BLaER1 (cell line): ENCODE results near the gene FAM170B.

ENCODE experiments used
- H3K27ac ChIP-seq: shearing (Covaris generic); formaldehyde crosslinking; 2 replicates; pipeline ENCODE4 v1.8.1; 2022
- H3K27me3 ChIP-seq: shearing (Covaris generic); formaldehyde crosslinking; 2 replicates; pipeline ENCODE4 v1.8.1; 2022
- H3K36me3 ChIP-seq: shearing (Covaris generic); formaldehyde crosslinking; 2 replicates; pipeline ENCODE4 v1.8.1; 2022
- H3K4me1 ChIP-seq: shearing (Covaris generic); formaldehyde crosslinking; 2 replicates; pipeline ENCODE4 v1.8.1; 2022
- H3K4me2 ChIP-seq: shearing (Covaris generic); formaldehyde crosslinking; 2 replicates; pipeline ENCODE4 v1.8.1; 2022
- H3K4me3 ChIP-seq: shearing (Covaris generic); formaldehyde crosslinking; 2 replicates; pipeline ENCODE4 v1.8.1; 2022
- H3K9ac ChIP-seq: shearing (Covaris generic); formaldehyde crosslinking; 2 replicates; pipeline ENCODE4 v1.8.1; 2022
- H3K9me3 ChIP-seq: shearing (Covaris generic); formaldehyde crosslinking; 2 replicates; pipeline ENCODE4 v1.8.1; 2022
- H4K20me1 ChIP-seq: shearing (Covaris generic); formaldehyde crosslinking; 2 replicates; pipeline ENCODE4 v1.8.1; 2022
- Cebpa-rat ChIP-seq: shearing (Covaris generic); IDR thresholded peaks from 2 replicates; pipeline ENCODE4 v1.8.1; 2022

FAM170B gene

DNA sequence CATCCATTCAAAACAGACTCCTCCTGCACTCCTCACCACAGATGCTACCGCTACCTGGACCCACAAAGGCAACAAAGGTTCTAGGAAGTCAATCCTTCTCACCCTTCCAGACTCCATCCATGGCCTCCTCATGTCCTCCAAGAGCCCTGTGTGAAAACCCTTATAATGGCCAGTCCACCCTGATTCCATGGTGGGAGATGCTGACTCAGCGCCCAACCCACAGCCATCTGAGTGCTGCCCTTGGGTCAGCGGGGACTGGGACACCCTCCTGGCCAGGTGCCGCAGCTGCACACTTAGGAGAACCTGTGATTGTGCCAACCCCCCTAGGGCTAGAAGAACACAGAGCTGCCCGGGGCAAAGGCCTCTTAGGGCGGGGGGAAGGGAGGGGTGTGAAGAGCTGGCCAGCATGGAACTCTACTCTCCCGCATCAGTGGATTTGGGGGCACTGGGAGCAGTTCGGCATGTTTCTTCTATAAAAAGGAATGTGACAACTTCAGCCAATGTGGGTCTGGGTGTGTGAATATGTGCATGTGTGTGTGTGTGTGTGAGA lies 29.0 kb upstream of the FAM170B start:
- no peak overlapping the region for H3K9ac ChIP-seq
- no peaks in the 10 kb centered on the region for H3K36me3 ChIP-seq
- no peak overlapping the region for H3K4me3 ChIP-seq
- H3K4me1 ChIP-seq: no peaks in the 10 kb centered on the region
- H3K9me3 ChIP-seq: no peaks in the 10 kb centered on the region
- TF ChIP-seq Cebpa-rat: no peak
- H3K4me2 ChIP-seq: no peak overlapping the region
- H4K20me1 ChIP-seq: no peaks in the 10 kb centered on the region
- H3K27ac ChIP-seq: no peak overlapping the region
- no peaks in the 10 kb centered on the region for H3K27me3 ChIP-seq

GRCh38 chr10:49162063-49162462 lies 28.2 kb upstream of the FAM170B start:
- Histone ChIP-seq H3K4me1 (no peaks in the 10 kb centered on the region), H4K20me1 (no peaks in the 10 kb centered on the region), H3K4me3 (no peak overlapping the region), H3K27me3 (no peaks in the 10 kb centered on the region), H3K27ac (no peak overlapping the region), H3K9me3 (no peaks in the 10 kb centered on the region), H3K9ac (no peak overlapping the region), H3K36me3 (no peaks in the 10 kb centered on the region), H3K4me2 (no peak overlapping the region)
- no peak for TF ChIP-seq Cebpa-rat

GRCh38 chr10:49161411-49161997 lies 27.7 kb upstream of the FAM170B start:
- TF ChIP-seq Cebpa-rat: no peak
- H3K27ac ChIP-seq: no peak overlapping the region
- no peak overlapping the region for H3K9ac ChIP-seq
- H3K36me3 ChIP-seq: no peaks in the 10 kb centered on the region
- H3K27me3 ChIP-seq: no peaks in the 10 kb centered on the region
- no peaks in the 10 kb centered on the region for H4K20me1 ChIP-seq
- H3K4me3 ChIP-seq: no peak overlapping the region
- no peaks in the 10 kb centered on the region for H3K4me1 ChIP-seq
- no peak overlapping the region for H3K4me2 ChIP-seq
- no peaks in the 10 kb centered on the region for H3K9me3 ChIP-seq

- no peaks in the 10 kb centered on the region for H3K4me1 ChIP-seq
- no peak overlapping the region for H3K4me2 ChIP-seq
- H3K9ac ChIP-seq: no peak overlapping the region
- H3K9me3 ChIP-seq: no peaks in the 10 kb centered on the region
- no peaks in the 10 kb centered on the region for H4K20me1 ChIP-seq
- no peak overlapping the region for H3K4me3 ChIP-seq
- H3K36me3 ChIP-seq: no peaks in the 10 kb centered on the region
- no peak overlapping the region for H3K27ac ChIP-seq
- no peak for TF ChIP-seq Cebpa-rat
- no peaks in the 10 kb centered on the region for H3K27me3 ChIP-seq
These were observed 27.0 kb upstream of the FAM170B start for GRCh38 chr10:49160814-49161213.

DNA sequence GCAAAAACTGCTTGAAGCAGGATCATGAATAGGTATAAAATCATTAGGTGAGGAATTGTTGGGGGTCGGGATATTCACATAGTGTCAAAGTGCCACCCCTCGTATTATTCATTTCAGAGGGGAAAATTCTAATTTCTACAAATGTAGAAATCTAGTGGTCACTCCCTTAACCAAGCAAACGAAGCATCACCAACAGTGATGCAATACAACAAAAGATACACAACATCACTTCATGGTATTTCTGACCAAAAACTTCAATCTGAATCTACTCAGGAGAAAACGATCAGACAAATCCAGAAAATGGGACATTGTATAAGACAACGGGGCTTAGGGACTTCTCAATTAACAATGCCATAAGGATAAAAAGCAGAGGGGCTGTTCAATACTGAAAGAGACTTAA lies 26.3 kb upstream of the FAM170B start:
- Histone ChIP-seq H3K27me3 (no peaks in the 10 kb centered on the region), H3K4me3 (no peak overlapping the region), H3K27ac (no peak overlapping the region), H3K4me1 (no peaks in the 10 kb centered on the region), H3K9me3 (no peaks in the 10 kb centered on the region), H4K20me1 (no peaks in the 10 kb centered on the region), H3K4me2 (no peak overlapping the region), H3K9ac (no peak overlapping the region), H3K36me3 (no peaks in the 10 kb centered on the region)
- no peak for TF ChIP-seq Cebpa-rat

- no peak overlapping the region for H3K4me3 ChIP-seq
- H3K9me3 ChIP-seq: no peaks in the 10 kb centered on the region
- H3K27ac ChIP-seq: no peak overlapping the region
- no peak overlapping the region for H3K9ac ChIP-seq
- H3K36me3 ChIP-seq: no peaks in the 10 kb centered on the region
- H4K20me1 ChIP-seq: no peaks in the 10 kb centered on the region
- no peak overlapping the region for H3K4me2 ChIP-seq
- no peaks in the 10 kb centered on the region for H3K27me3 ChIP-seq
- no peaks in the 10 kb centered on the region for H3K4me1 ChIP-seq
- TF ChIP-seq Cebpa-rat: no peak
These were observed 25.1 kb upstream of the FAM170B start for GRCh38 chr10:49158915-49159314.

GRCh38 chr10:49158404-49158803 lies 24.6 kb upstream of the FAM170B start:
- no peak overlapping the region for H3K4me2 ChIP-seq
- H3K4me3 ChIP-seq: no peak overlapping the region
- TF ChIP-seq Cebpa-rat: no peak

DNA sequence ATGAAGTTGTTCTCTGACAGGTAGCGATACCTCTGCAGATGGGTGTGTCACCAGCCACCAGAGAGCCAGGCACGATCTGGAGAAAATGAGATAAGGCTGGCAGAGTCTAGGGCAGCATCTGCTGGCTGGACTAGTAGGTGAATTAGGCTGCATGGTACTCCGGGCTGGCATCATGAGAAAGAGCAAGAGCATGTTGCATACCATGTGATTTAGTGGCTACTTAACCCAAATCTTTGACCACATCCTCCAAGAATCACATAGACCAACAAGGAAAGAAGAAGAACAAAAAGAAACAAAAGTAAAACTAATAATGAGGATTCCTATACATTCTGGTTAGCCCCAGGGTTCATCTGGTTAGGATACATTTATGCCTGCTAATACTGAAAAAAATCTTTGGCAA lies 23.4 kb upstream of the FAM170B start:
- H3K4me1 ChIP-seq: no peaks in the 10 kb centered on the region
- no peak overlapping the region for H3K4me3 ChIP-seq
- no peaks in the 10 kb centered on the region for H3K36me3 ChIP-seq
- no peak for TF ChIP-seq Cebpa-rat
- H3K27me3 ChIP-seq: no peaks in the 10 kb centered on the region
- H3K4me2 ChIP-seq: no peak overlapping the region
- H3K9me3 ChIP-seq: no peaks in the 10 kb centered on the region
- H3K27ac ChIP-seq: no peak overlapping the region
- H4K20me1 ChIP-seq: no peaks in the 10 kb centered on the region
- H3K9ac ChIP-seq: no peak overlapping the region

More at GRCh38 chr10:49158404-49158803, 24.6 kb upstream of the FAM170B start:
- Histone ChIP-seq H3K36me3 (no peaks in the 10 kb centered on the region), H3K4me1 (no peaks in the 10 kb centered on the region), H3K9ac (no peak overlapping the region), H3K27me3 (no peaks in the 10 kb centered on the region), H3K27ac (no peak overlapping the region), H4K20me1 (no peaks in the 10 kb centered on the region), H3K9me3 (no peaks in the 10 kb centered on the region)

DNA sequence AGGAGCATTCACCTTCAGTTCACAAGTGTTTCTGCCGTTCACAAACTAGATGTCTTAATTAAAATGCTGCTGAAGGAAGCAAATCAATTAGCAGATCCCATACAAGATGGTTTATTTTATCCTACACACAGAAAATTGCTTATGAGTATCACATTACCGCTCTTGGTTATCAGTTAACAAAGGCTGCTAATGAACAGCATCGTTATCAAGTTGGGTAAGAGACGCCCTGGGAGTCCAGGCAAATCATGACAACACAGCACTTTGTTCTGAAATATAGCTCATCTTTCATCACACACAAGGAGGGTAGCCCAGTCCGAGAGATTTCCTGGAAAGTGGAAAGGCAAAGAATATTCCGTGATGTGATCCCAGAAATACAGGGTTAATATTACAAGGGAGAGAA lies 20.8 kb upstream of the FAM170B start:
- no peak overlapping the region for H3K4me2 ChIP-seq
- H3K27ac ChIP-seq: no peak overlapping the region
- no peak for TF ChIP-seq Cebpa-rat
- H3K9me3 ChIP-seq: no peaks in the 10 kb centered on the region
- H4K20me1 ChIP-seq: no peaks in the 10 kb centered on the region
- H3K4me1 ChIP-seq: no peaks in the 10 kb centered on the region
- H3K36me3 ChIP-seq: no peaks in the 10 kb centered on the region
- H3K9ac ChIP-seq: no peak overlapping the region
- H3K4me3 ChIP-seq: no peak overlapping the region
- H3K27me3 ChIP-seq: no peaks in the 10 kb centered on the region

- Histone ChIP-seq H3K27ac (no peak overlapping the region), H3K36me3 (no peaks in the 10 kb centered on the region), H3K27me3 (no peaks in the 10 kb centered on the region), H3K4me3 (no peak overlapping the region), H3K4me2 (no peak overlapping the region), H3K9me3 (no peaks in the 10 kb centered on the region), H4K20me1 (no peaks in the 10 kb centered on the region), H3K9ac (no peak overlapping the region), H3K4me1 (no peaks in the 10 kb centered on the region)
- no peak for TF ChIP-seq Cebpa-rat
These were observed 20.1 kb upstream of the FAM170B start for GRCh38 chr10:49153971-49154370.

DNA sequence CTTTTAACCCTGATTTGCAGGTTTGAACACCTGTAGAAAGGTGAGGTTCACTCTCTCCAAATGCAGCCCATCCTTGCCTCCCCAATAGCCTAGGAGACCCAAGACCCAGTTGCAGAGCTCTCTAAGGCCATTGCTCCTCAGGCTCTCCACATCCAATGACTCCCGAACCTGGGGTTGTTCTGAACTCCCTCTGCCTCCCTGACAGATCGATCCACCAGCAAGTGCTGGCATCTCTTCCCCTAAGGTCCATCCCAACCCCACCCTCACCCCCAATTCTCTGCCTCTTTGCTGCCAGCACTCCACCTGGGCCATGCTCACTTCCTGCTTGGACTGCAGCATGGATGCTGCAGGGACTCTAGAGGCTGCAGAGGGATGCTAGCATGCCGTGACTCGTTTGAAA lies 19.3 kb upstream of the FAM170B start:
- no peak overlapping the region for H3K27ac ChIP-seq
- H4K20me1 ChIP-seq: no peaks in the 10 kb centered on the region
- no peaks in the 10 kb centered on the region for H3K36me3 ChIP-seq
- no peaks in the 10 kb centered on the region for H3K4me1 ChIP-seq
- no peak for TF ChIP-seq Cebpa-rat
- no peak overlapping the region for H3K9ac ChIP-seq
- H3K4me3 ChIP-seq: no peak overlapping the region
- no peak overlapping the region for H3K4me2 ChIP-seq
- H3K27me3 ChIP-seq: no peaks in the 10 kb centered on the region
- peaks cover 3% of the 10 kb centered on the region for H3K9me3 ChIP-seq
